SU-DHL-6 (cell line): ENCODE results near the gene HIVEP3.

Experiments used
- H2AFZ ChIP-seq: fragments of 200-600 bp; sonication (generic); 2 replicates; pipeline ENCODE4 v1.6.1; 2014; ENCODE audit warnings: low read depth, mild to moderate bottlenecking, moderate library complexity, mixed read lengths, antibody characterized with exemption, low read length; ENCODE audit not compliant: severe bottlenecking
- H3F3A ChIP-seq: fragments of 200-600 bp; shearing (Covaris generic); 2 replicates; pipeline ENCODE4 v1.6.0; 2016; ENCODE audit warnings: antibody characterized with exemption, mild to moderate bottlenecking; ENCODE audit not compliant: insufficient read depth
- H3K27ac ChIP-seq: fragments of 200-600 bp; sonication (generic); 2 replicates; pipeline ENCODE4 v1.5.1; 2016; ENCODE audit warnings: low read depth, mild to moderate bottlenecking, low read length, moderate library complexity, mixed read lengths
- H3K27me3 ChIP-seq: fragments of 200-600 bp; sonication (generic), shearing (Covaris generic); 2 replicates; pipeline ENCODE4 v1.6.0; 2014; ENCODE audit warnings: mild to moderate bottlenecking, low read length
- H3K36me3 ChIP-seq: fragments of 200-600 bp; sonication (generic); 2 replicates; pipeline ENCODE4 v1.6.1; 2014; ENCODE audit warnings: mild to moderate bottlenecking, low read length, mixed read lengths
- H3K4me2 ChIP-seq: fragments of 300-600, 200-600 bp; shearing (Covaris generic), sonication (generic); 2 replicates; pipeline ENCODE4 v1.6.0; 2014; ENCODE audit warnings: low read length, low read depth, mild to moderate bottlenecking; ENCODE audit not compliant: poor library complexity, severe bottlenecking
- H3K4me3 ChIP-seq: fragments of 200-600 bp; sonication (generic); 2 replicates; pipeline ENCODE4 v1.5.1; 2014; ENCODE audit warnings: antibody characterized with exemption, low read length, mild to moderate bottlenecking, mixed read lengths; ENCODE audit not compliant: insufficient read depth, poor library complexity, severe bottlenecking
- H3K79me2 ChIP-seq: fragments of 200-600 bp; sonication (generic); 2 replicates; pipeline ENCODE4 v1.6.1; 2014; ENCODE audit warnings: mild to moderate bottlenecking, low read length, moderate library complexity; ENCODE audit not compliant: insufficient read depth
- H3K9ac ChIP-seq: fragments of 200-600 bp; sonication (generic); 2 replicates; pipeline ENCODE4 v1.7.0; 2014; ENCODE audit warnings: mild to moderate bottlenecking, low read length
- H3K9me2 ChIP-seq: fragments of 200-600 bp; sonication (generic); replicated peaks from 2 replicates; pipeline ENCODE4 v1.6.1; 2014; ENCODE audit warnings: low read length; ENCODE audit not compliant: insufficient read depth
- H3K9me3 ChIP-seq: fragments of 200-600 bp; sonication (generic); 2 replicates; pipeline ENCODE4 v1.6.1; 2014; ENCODE audit warnings: low read length, mixed read lengths; ENCODE audit not compliant: insufficient read depth
- H4K20me1 ChIP-seq: fragments of 200-600 bp; sonication (generic); 2 replicates; pipeline ENCODE4 v1.6.1; 2014; ENCODE audit warnings: low read depth, mild to moderate bottlenecking, antibody characterized with exemption, low read length, moderate library complexity, mixed read lengths
- CTCF ChIP-seq: fragments of 200-600 bp; sonication (generic); IDR thresholded peaks from one replicate; pipeline ENCODE4 v1.5.1; 2017; ENCODE audit warnings: antibody characterized with exemption, mild to moderate bottlenecking, low read length, moderate library complexity; ENCODE audit not compliant: insufficient read depth, poor library complexity, severe bottlenecking
- EZH2phosphoT487 ChIP-seq: fragments of 200-600 bp; sonication (generic), shearing (Covaris generic); conservative IDR thresholded peaks from 2 replicates; pipeline ENCODE4 v1.6.1; 2018; ENCODE audit warnings: mild to moderate bottlenecking, antibody characterized with exemption, low read length, moderate library complexity, mixed read lengths

Gene HIVEP3

DNA sequence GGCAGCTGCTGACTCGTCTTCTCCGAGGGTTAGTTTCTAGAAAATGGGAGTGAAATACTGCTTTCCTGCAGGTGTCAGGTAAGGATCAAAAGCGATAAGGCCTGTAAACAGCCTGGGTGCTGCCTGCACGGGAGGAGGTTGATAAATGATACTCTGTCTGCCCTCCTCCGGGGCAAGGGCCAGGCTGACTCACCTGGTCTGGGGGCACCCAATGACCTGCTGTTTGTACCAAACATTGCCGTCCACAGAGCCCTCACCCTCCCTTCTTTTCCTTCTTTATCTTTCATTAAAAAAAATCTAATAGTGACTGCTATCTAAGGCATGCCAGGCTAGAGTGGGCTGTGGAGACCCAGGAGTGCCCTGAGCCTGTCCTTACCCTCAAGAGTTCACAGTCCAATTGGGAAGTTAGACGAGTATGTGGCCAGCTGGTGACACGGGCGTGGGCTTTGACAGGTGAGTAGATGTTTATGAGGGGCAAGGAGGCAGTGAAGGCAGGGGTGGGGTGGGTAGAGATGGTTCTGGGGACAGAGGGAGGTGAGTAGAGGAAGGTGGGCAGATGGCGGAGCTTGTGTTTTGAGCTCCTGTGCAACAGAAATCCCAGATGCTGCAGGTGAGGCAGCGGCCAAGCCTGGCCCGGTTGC, 450.5 kb downstream of the HIVEP3 start:
- Histone ChIP-seq H3K9ac (no peak overlapping the region), H3K27ac (no peak overlapping the region), H3K9me3 (no peaks in the 10 kb centered on the region), H4K20me1 (no peaks in the 10 kb centered on the region), H3K4me2 (no peak overlapping the region), H3K27me3 (no peaks in the 10 kb centered on the region), H3K79me2 (no peaks in the 10 kb centered on the region), H3K9me2 (no peaks in the 10 kb centered on the region), H3K36me3 (no peaks in the 10 kb centered on the region), H3F3A (no peaks in the 10 kb centered on the region), H3K4me3 (no peak overlapping the region), H2AFZ (no peak overlapping the region)
- TF ChIP-seq CTCF: no peak
- no peak for TF ChIP-seq EZH2phosphoT487

DNA sequence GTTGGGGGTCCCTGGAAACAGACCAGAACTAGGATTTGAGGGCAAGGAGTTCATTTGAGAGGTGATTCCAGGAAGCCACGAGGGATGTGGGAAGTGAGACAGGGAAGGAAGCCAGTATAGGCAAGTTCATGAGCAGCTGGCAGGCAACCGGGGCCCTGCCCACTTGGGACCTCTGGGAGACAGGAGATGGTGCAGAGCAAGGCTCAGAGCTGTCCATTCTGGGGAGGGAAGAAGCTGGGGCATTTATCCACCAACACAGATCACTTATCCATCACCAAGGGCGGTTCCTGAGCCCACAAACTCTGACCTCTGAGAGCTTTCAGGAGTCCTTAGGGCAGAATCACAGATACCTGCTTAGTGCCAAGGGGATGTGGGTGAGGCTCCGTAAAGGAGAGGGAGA, 451.0 kb downstream of the HIVEP3 start:
- no peak overlapping the region for H3K9ac ChIP-seq
- H3K9me2 ChIP-seq: no peaks in the 10 kb centered on the region
- H3K79me2 ChIP-seq: no peaks in the 10 kb centered on the region
- H2AFZ ChIP-seq: no peak overlapping the region
- H3K9me3 ChIP-seq: no peaks in the 10 kb centered on the region
- no peak overlapping the region for H3K4me3 ChIP-seq
- TF ChIP-seq EZH2phosphoT487 (no peak), CTCF (no peak)
- H3F3A ChIP-seq: no peaks in the 10 kb centered on the region
- no peak overlapping the region for H3K4me2 ChIP-seq
- no peaks in the 10 kb centered on the region for H4K20me1 ChIP-seq
- no peaks in the 10 kb centered on the region for H3K27me3 ChIP-seq
- no peaks in the 10 kb centered on the region for H3K36me3 ChIP-seq
- H3K27ac ChIP-seq: no peak overlapping the region

DNA sequence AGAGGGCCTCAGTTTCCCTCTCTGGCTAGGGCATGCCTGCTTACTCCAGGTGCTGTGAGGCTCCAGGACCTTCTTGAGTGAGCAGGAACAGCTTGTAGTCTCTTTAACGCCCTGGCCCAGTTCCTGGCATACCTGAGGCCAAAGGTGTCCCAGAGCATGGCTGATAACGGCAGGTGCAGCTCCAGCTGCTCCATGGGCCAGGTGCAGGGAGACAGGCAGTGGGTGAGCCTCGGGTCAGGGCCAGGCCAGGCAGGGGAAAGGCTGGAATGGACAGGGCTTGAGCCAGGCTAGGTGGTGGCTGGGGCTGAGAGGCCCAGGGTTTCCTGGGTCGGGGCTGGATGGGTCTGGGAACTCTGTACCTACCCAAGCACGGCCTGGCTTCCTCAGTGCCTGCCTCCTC, 452.6 kb downstream of the HIVEP3 start:
- no peak overlapping the region for H3K9ac ChIP-seq
- no peak overlapping the region for H2AFZ ChIP-seq
- H3K9me3 ChIP-seq: no peaks in the 10 kb centered on the region
- TF ChIP-seq CTCF (no peak), EZH2phosphoT487 (no peak)
- no peaks in the 10 kb centered on the region for H3K79me2 ChIP-seq
- H3K36me3 ChIP-seq: no peaks in the 10 kb centered on the region
- H3K9me2 ChIP-seq: no peaks in the 10 kb centered on the region
- no peaks in the 10 kb centered on the region for H3F3A ChIP-seq
- no peaks in the 10 kb centered on the region for H3K27me3 ChIP-seq
- H3K27ac ChIP-seq: no peak overlapping the region
- no peaks in the 10 kb centered on the region for H4K20me1 ChIP-seq
- no peak overlapping the region for H3K4me3 ChIP-seq
- H3K4me2 ChIP-seq: no peak overlapping the region
